Tibial artery (tissue), 4 donors: ENCODE data around the gene NUDT12.

ENCODE experiments used
- DNase-seq, 2 donors: peaks; one replicate each; pipeline ENCODE4 v3.0.0-alpha.2; 2019
- H3K27ac ChIP-seq, 2 donors: fragments of 200-600 bp; sonication (generic) in 1 of 2; 1 replicate in 1 of 2; 2 replicates in 1 of 2; pipeline ENCODE4 v1.5.1; 2018 to 2019; ENCODE audit warnings: mild to moderate bottlenecking in 1 of 2
- H3K27me3 ChIP-seq, 2 donors: fragments of 200-600 bp; sonication (generic) in 1 of 2; one replicate each; pipeline versions ENCODE4 v1.5.1 to v1.6.0; 2016 to 2019
- H3K36me3 ChIP-seq, 3 donors: fragments of 200-600 bp; sonication (generic) in 2 of 3; one replicate each; pipeline ENCODE4 v1.5.1; 2016 to 2019; ENCODE audit warnings: mild to moderate bottlenecking in 2 of 3
- H3K4me1 ChIP-seq, 4 donors: fragments of 200-600 bp; sonication (generic) in 2 of 4; 1 replicate in 3 of 4; 2 replicates in 1 of 4; pipeline ENCODE4 v1.5.1; 2016 to 2019
- H3K4me3 ChIP-seq, 2 donors: fragments of 200-600 bp; sonication (generic) in 1 of 2; 1 replicate in 1 of 2; 2 replicates in 1 of 2; pipeline ENCODE4 v1.5.1; 2018 to 2019; ENCODE audit warnings: mild to moderate bottlenecking in 2 of 2
- H3K9me3 ChIP-seq, 3 donors: fragments of 200-600 bp; sonication (generic) in 1 of 3; one replicate each; pipeline ENCODE4 v1.5.1; 2016 to 2019
- intact Hi-C: fragments of 100-400 bp; cut with DNase I; formaldehyde crosslinking; loops from one replicate; pipeline ENCODE4 v1.15.0; 2023; ENCODE audit warnings: low total_unique reads
- TF ChIP-seq, protein P1 (sequence below), 2 experiments: fragments of 200-600 bp in 1 of 2; fragments of 450-650 bp in 1 of 2; IDR thresholded peaks; one replicate each; pipeline ENCODE4 v1.5.1; 2017 to 2019; ENCODE audit warnings: antibody characterized with exemption in 2 of 2, mild to moderate bottlenecking in 1 of 2, moderate library complexity in 1 of 2

NUDT12 gene

DNA sequence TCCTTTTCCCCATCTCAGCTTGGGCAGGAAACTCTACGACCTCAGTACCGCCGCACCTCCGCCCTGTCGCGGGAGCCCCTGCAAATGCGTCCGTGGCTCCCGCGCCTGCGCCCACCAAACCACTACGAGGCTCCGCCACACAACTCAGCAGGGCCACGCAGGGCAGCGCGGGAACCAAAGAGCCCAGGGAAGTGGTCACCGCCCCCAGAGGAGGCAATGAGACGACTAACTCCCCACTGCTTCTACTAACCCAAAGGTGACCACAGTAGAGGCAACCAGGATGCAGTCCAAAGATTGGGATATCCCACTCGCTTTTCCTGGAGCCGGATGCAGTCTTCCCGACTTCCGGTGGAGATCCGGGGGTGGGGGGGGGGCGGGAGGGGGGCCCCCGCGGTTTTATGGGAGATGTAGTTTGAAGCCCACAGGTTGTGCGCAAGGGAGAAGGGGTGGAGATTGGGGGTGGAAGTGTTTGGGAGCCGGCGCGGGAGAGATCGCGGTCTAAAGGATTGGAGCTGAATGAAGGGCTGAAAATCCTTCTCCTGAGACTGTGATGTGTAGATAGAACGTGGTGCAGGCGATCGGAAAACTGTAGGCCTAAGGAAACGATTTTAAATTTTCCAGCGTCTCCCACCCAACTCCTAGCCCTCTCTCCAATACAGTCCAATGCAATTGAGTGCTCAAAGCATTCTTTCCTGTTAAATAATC is at the start of gene NUDT12:
Gene NUDT12, minus strand, starts transcription at position 337 of the 705 bp plus-strand sequence. CDS start 2,541 bp downstream, outside the sequence.
- DNase-seq, result peak; percentile 58 to 83
- no peaks in the 10 kb centered on the region for H3K9me3 ChIP-seq
- peaks cover 0 to 7% (median 5%) of the 10 kb centered on the region in 4 donors for H3K4me1 ChIP-seq
- no peaks in the 10 kb centered on the region for H3K36me3 ChIP-seq
- H3K27ac ChIP-seq, result peak within 1 kb of the TSS; percentile 80
- H3K4me3 ChIP-seq, result peak within 1 kb of the TSS; percentile 62 to 66
- intact Hi-C loops, result no loop called here
- no peaks in the 10 kb centered on the region for H3K27me3 ChIP-seq
- TF ChIP-seq, protein P1, sequence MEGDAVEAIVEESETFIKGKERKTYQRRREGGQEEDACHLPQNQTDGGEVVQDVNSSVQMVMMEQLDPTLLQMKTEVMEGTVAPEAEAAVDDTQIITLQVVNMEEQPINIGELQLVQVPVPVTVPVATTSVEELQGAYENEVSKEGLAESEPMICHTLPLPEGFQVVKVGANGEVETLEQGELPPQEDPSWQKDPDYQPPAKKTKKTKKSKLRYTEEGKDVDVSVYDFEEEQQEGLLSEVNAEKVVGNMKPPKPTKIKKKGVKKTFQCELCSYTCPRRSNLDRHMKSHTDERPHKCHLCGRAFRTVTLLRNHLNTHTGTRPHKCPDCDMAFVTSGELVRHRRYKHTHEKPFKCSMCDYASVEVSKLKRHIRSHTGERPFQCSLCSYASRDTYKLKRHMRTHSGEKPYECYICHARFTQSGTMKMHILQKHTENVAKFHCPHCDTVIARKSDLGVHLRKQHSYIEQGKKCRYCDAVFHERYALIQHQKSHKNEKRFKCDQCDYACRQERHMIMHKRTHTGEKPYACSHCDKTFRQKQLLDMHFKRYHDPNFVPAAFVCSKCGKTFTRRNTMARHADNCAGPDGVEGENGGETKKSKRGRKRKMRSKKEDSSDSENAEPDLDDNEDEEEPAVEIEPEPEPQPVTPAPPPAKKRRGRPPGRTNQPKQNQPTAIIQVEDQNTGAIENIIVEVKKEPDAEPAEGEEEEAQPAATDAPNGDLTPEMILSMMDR (IDR thresholded peaks at IDR 0.05), result no peak

DNA sequence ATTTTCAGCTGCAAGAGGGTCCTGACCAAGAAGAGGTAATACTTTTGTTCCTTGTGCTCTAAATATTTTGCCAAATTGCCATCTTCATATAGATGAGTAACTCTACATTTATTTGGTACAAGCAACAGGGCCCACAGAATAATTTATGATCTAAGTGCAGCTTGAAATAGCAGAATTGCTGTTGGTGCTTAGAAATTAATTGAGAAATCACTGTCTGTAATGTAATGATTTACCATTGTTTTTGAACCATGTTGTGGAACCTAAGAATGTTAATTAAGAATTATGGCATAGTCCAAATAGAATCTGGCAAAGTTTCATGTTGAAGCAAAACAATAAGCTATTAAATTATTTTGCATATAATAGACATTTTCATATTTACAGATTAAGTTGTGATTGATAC is 44.8 kb upstream of the NUDT12 start:
- TF ChIP-seq, protein P1 (IDR thresholded peaks at IDR 0.05), result no peak
- no peak for DNase-seq
- Histone ChIP-seq H3K27ac (no peak overlapping the region), H3K36me3 (no peaks in the 10 kb centered on the region), H3K9me3 (no peaks in the 10 kb centered on the region), H3K27me3 (no peaks in the 10 kb centered on the region), H3K4me3 (no peak overlapping the region), H3K4me1 (no peaks in the 10 kb centered on the region)
- intact Hi-C loops, result no loop called here

DNA sequence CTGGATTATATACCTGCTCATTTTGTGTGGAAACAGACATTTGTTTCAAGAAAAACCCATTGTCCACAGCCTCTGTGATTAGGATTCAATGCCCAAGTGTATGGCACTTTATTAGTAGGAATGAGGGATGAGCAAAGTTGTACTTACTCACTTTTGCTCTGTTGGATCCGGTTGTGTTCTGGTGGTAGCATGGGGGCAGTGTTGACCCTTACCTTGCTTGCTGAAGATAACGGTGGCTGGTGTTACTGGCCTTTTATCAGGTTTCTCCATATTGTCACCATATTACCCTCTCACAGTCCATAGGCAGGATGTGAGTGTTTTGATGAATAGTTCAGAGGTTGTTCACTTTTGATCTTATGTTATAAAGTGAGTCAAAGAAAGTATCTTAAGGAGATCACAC is 42.7 kb upstream of the NUDT12 start:
- no peaks in the 10 kb centered on the region for H3K27me3 ChIP-seq
- H3K4me3 ChIP-seq, result no peak overlapping the region
- TF ChIP-seq, protein P1 (IDR thresholded peaks at IDR 0.05), result no peak
- H3K27ac ChIP-seq, result no peak overlapping the region
- H3K36me3 ChIP-seq, result no peaks in the 10 kb centered on the region
- DNase-seq, result no peak
- H3K9me3 ChIP-seq, result no peaks in the 10 kb centered on the region
- intact Hi-C loops, result no loop called here
- H3K4me1 ChIP-seq, result no peaks in the 10 kb centered on the region

DNA sequence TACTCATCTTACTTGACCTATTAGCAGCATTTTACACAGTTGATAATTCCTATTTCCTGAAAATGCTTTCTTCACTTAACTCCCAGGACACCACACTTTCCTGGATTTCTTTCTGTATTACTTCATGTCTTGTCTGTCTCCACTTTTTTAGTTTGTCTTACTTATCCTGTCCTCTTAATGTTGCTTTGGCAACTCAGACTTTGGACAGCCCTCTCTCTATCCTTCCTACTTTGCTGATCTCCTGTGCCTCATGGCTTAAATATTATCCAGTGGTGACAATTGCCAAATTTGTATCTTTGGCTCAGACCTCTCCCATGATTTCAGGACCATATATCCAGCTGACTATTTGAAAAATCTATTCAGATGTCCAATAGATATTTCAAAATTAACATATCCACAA is 39.8 kb upstream of the NUDT12 start:
- DNase-seq, result no peak
- no peaks in the 10 kb centered on the region for H3K9me3 ChIP-seq
- TF ChIP-seq, protein P1 (IDR thresholded peaks at IDR 0.05), result no peak
- no peaks in the 10 kb centered on the region for H3K27me3 ChIP-seq
- H3K36me3 ChIP-seq, result no peaks in the 10 kb centered on the region
- no peak overlapping the region for H3K4me3 ChIP-seq
- intact Hi-C loops, result no loop called here
- H3K27ac ChIP-seq, result no peak overlapping the region
- no peaks in the 10 kb centered on the region for H3K4me1 ChIP-seq

DNA sequence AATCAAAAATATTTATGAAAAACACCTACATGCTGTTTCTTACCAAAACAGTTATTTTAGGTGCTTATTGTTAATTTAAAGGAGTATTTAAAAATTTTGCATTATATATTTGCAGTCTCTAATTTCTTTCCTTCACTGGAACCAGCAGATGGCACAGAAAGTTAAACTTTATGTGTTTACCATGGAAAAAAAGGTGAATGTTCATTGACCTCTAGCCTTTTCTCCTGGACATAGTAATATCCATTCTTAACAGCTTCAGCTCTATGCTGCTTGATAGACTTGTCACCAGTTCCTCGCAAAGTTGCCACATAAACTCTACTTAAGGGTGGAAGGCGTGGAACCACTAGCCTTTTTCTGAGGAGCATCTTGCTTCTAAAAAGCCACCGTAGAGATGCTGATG is 38.7 kb upstream of the NUDT12 start:
- no peak for DNase-seq
- H3K27ac ChIP-seq, result no peak overlapping the region

More for the DNA sequence above, 38.7 kb upstream of the NUDT12 start:
- Histone ChIP-seq H3K27me3 (no peaks in the 10 kb centered on the region), H3K9me3 (no peaks in the 10 kb centered on the region), H3K36me3 (no peaks in the 10 kb centered on the region), H3K4me3 (no peak overlapping the region), H3K4me1 (no peaks in the 10 kb centered on the region)
- TF ChIP-seq, protein P1 (IDR thresholded peaks at IDR 0.05), result no peak
- intact Hi-C loops, result no loop called here
